Left ventricle myocardium inferior (tissue), 1 donor: ENCODE results near the gene CCDC107. TPM values are rescaled to one million over a fixed set of nuclear protein-coding genes. Genes with fewer than 3 reads are reported as not detected.

Source experiments
- DNase-seq: peaks from one replicate; pipeline ENCODE4 v3.0.0-alpha.2; 2020
- H3K27ac ChIP-seq: fragments of 200-600 bp; replicated peaks from 2 replicates; pipeline ENCODE4 v1.8.0; 2021
- H3K27me3 ChIP-seq: fragments of 200-600 bp; 2 replicates; pipeline ENCODE4 v1.8.0; 2021; ENCODE audit warnings: low read depth
- H3K36me3 ChIP-seq: fragments of 200-600 bp; 2 replicates; pipeline ENCODE4 v1.8.0; 2021
- H3K4me1 ChIP-seq: fragments of 200-600 bp; 2 replicates; pipeline ENCODE4 v1.8.0; 2021
- H3K4me3 ChIP-seq: fragments of 200-600 bp; 2 replicates; pipeline ENCODE4 v1.8.0; 2021; ENCODE audit warnings: mild to moderate bottlenecking, moderate library complexity
- H3K9me3 ChIP-seq: fragments of 200-600 bp; replicated peaks from 2 replicates; pipeline ENCODE4 v1.8.0; 2021
- CTCF ChIP-seq: fragments of 200-600 bp; IDR thresholded peaks from 2 replicates; pipeline ENCODE4 v1.8.0; 2021; ENCODE audit warnings: antibody characterized with exemption, mild to moderate bottlenecking, borderline replicate concordance
- intact Hi-C: fragments of 100-400 bp; cut with micrococcal nuclease; formaldehyde crosslinking; loops from one replicate; pipeline ENCODE4 v1.11.0; 2022
- total RNA-seq: library from RNA; stranded (reverse); fragmentation: NEBNext Ultra II Directional; extraction: Animal tissue kit (Norgen Biotek cat#: 25700); gene quantifications from one replicate; pipeline ENCODE4 v1.2.1, GENCODE V29; 2021
- donor health status: DM: no; HTN: yes; CAD: no; lungs with severe emphysema.

The CCDC107 gene
- total RNA-seq, 1 donor from 2014 or later = 44.3 TPM

DNA sequence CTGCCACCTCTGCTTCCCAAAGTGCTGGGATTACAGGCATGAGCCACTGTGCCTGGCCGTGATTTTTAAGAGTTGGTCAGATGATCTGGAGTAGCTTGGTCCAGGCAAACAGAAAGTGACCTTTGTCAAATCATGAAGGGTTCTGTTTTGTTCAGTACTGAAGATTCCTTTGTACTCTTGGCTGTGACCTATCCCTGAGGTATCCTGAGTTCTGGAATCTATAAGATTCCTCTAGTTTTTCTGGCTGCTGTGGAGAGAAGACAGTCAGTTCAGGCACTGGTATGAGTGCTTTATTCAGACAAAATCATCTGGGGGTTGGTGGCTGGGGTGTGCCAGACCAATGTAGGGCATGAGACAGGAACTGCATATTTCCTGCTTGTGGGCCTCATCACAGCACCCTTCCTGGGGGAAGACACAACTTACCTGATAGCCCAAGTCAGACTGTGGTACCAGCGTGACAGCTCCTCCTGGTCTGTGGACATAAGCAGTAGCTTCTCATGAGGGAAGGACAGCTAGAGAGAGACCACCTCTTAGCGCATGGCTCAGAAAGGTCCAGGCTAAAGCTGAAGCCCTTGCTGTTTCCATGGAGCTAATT, 3.8 kb downstream of the CCDC107 start:
- intact Hi-C loops = no loop called here
- H3K27me3 ChIP-seq = no peaks in the 10 kb centered on the region
- DNase-seq = no peak
- no peak overlapping the region for H3K4me3 ChIP-seq
- no peaks in the 10 kb centered on the region for H3K9me3 ChIP-seq
- H3K27ac ChIP-seq = peak overlapping the region; percentile 99
- H3K36me3 ChIP-seq = peaks cover 12% of the 10 kb centered on the region
- TF ChIP-seq CTCF = no peak
- H3K4me1 ChIP-seq = peaks cover 64% of the 10 kb centered on the region

GRCh38 chr9:35662437-35662836, 4.3 kb downstream of the CCDC107 start:
- Histone ChIP-seq H3K27ac (peak overlapping the region; percentile 99), H3K4me1 (peaks cover 58% of the 10 kb centered on the region), H3K27me3 (no peaks in the 10 kb centered on the region), H3K9me3 (no peaks in the 10 kb centered on the region), H3K4me3 (no peak overlapping the region), H3K36me3 (peaks cover 12% of the 10 kb centered on the region)
- no peak for DNase-seq
- intact Hi-C loops = no loop called here
- TF ChIP-seq CTCF = no peak

DNA sequence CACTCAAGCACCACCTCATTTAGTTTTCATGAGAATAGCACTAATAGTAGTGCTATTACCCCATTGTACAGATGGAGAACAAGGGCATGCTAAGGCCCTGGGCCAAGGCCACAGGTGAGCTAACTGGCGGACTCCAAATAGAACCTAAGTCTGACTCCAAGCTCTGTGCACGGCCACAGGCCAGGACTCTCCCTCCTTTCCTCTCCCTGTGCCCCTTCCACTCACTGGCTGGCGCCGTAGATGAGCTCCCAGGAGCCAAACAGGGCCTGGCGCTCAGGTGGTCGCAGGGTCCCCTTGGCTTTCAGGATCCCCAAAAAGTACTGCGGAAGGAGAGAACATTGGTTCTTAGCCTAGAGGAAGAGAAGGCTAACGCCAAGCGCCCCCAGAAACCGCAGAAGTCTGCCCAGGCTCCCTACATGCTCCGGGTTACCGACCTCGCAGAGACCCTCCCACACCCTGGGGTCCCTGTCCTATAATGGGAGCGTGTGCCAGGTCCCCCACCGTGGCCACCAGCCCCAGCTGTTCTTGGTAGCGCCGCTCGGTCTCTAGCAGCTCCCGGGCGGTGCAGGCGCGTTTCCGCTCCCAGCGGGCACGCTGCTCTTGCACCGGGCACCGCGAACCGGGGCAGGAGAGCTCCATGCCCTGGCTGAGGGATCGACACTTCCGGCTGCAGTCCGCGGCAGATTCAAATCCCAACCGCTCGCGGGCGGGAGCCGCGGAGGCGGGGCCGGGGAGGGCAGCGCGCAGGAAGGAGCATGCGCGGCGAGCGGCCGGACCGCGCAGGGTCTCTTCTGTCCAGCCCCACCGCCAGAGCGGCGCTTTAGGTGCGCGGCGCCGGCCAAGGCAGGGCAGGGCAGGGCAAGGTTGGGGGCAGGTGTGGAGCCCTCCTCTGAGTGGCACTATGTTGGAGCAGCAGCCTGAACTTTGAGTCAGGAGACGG, 6.7 kb downstream of the CCDC107 start, which contains the start of gene ARHGEF39:
Gene ARHGEF39, minus strand, starts transcription at position 665 of the 940 bp plus-strand sequence. Its CDS starts 26 bp downstream, at position 639.
- peak; percentile 34 for TF ChIP-seq CTCF
- no peaks in the 10 kb centered on the region for H3K9me3 ChIP-seq
- peaks cover 12% of the 10 kb centered on the region for H3K36me3 ChIP-seq
- peak; percentile 80 for DNase-seq
- no peaks in the 10 kb centered on the region for H3K27me3 ChIP-seq
- H3K4me1 ChIP-seq = peaks cover 40% of the 10 kb centered on the region
- intact Hi-C loops = no loop called here
- H3K4me3 ChIP-seq = peak within 1 kb of the TSS; percentile 69
- H3K27ac ChIP-seq = peak within 1 kb of the TSS; percentile 67

GRCh38 chr9:35665471-35665818, 7.4 kb downstream of the CCDC107 start:
- H3K4me1 ChIP-seq = peaks cover 34% of the 10 kb centered on the region

DNA sequence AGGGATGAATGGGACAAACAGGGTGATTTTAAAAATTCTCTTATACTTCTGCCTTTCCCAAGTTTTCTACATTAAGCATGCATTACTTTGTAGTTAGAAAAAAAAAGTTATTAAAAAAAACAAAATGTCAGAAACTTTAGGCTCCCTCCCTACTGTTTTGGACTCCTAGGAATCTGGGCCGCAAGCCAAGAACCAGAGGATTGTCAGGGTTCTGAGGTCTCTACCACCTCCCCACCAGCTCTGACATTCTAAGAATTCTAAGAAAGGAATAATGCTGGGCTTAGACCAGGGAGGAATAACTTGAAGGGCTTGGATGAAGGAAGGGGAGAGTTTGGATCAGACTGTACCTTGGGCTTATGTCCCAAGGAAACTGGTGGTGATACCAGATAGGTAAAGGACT, 8.0 kb downstream of the CCDC107 start:
- no peak for TF ChIP-seq CTCF
- no peaks in the 10 kb centered on the region for H3K9me3 ChIP-seq
- no peak overlapping the region for H3K4me3 ChIP-seq
- no peak overlapping the region for H3K27ac ChIP-seq
- no peaks in the 10 kb centered on the region for H3K27me3 ChIP-seq
- no peak for DNase-seq
- intact Hi-C loops = no loop called here
- peaks cover 4% of the 10 kb centered on the region for H3K36me3 ChIP-seq
- peaks cover 28% of the 10 kb centered on the region for H3K4me1 ChIP-seq

More at GRCh38 chr9:35665471-35665818, 7.4 kb downstream of the CCDC107 start:
- H3K9me3 ChIP-seq = no peaks in the 10 kb centered on the region
- H3K36me3 ChIP-seq = peaks cover 9% of the 10 kb centered on the region
- peak overlapping the region; percentile 69 for H3K4me3 ChIP-seq
- TF ChIP-seq CTCF = no peak
- intact Hi-C loops = no loop called here
- no peak for DNase-seq
- H3K27me3 ChIP-seq = no peaks in the 10 kb centered on the region
- peak overlapping the region; percentile 67 for H3K27ac ChIP-seq
